Activated CD4-positive, alpha-beta T cell treated with anti-CD3 and anti-CD28 coated beads, Interleukin-2, amount 10 ng/mL, durations not matched to agents 7 days and 5 days (primary cell): ENCODE results near the gene AKAP13. TPM values are rescaled to one million over a fixed set of nuclear protein-coding genes. Genes with fewer than 3 reads are reported as not detected.
A peak's percentile ranks its signal among the peaks of the same experiment; 100 is the strongest.

Experiments used
- CTCF ChIA-PET: fragments of 350-600 bp; sonication (Branson Sonifier 250); formaldehyde crosslinking; loops from one replicate; lab custom pipeline; 2021; ENCODE audit warnings: antibody characterized with exemption; lab: Charles Lee
- POLR2A ChIA-PET: fragments of 350-600 bp; sonication (Branson Sonifier 250); formaldehyde crosslinking; loops from one replicate; lab custom pipeline; 2021; ENCODE audit warnings: antibody characterized with exemption; lab: Charles Lee
- DNase-seq: peaks from one replicate; pipeline ENCODE4 v3.0.0-alpha.2; 2020
- H3K27ac Mint-ChIP-seq: one replicate; pipeline ENCODE4 v1.8.0; 2021; ENCODE audit warnings: mild to moderate bottlenecking, moderate library complexity, mixed read lengths
- H3K27me3 Mint-ChIP-seq: one replicate; pipeline ENCODE4 v1.8.0; 2021; ENCODE audit warnings: mixed read lengths
- H3K36me3 Mint-ChIP-seq: one replicate; pipeline ENCODE4 v1.8.0; 2021; ENCODE audit warnings: low read depth, mixed read lengths
- H3K4me1 Mint-ChIP-seq: one replicate; pipeline ENCODE4 v1.8.0; 2021; ENCODE audit warnings: mixed read lengths
- H3K4me3 Mint-ChIP-seq: one replicate; pipeline ENCODE4 v1.8.0; 2021; ENCODE audit warnings: mild to moderate bottlenecking, moderate library complexity, mixed read lengths
- H3K9me3 Mint-ChIP-seq: one replicate; pipeline ENCODE4 v1.8.0; 2021; ENCODE audit warnings: mixed read lengths
- total RNA-seq, 2 experiments: library from RNA; stranded (reverse); gene quantifications; one replicate each; pipeline ENCODE4 v1.2.3, GENCODE V29; 2021

Gene AKAP13
- total RNA-seq, 2 experiments from 2014 or later, result 152 to 181 TPM

DNA sequence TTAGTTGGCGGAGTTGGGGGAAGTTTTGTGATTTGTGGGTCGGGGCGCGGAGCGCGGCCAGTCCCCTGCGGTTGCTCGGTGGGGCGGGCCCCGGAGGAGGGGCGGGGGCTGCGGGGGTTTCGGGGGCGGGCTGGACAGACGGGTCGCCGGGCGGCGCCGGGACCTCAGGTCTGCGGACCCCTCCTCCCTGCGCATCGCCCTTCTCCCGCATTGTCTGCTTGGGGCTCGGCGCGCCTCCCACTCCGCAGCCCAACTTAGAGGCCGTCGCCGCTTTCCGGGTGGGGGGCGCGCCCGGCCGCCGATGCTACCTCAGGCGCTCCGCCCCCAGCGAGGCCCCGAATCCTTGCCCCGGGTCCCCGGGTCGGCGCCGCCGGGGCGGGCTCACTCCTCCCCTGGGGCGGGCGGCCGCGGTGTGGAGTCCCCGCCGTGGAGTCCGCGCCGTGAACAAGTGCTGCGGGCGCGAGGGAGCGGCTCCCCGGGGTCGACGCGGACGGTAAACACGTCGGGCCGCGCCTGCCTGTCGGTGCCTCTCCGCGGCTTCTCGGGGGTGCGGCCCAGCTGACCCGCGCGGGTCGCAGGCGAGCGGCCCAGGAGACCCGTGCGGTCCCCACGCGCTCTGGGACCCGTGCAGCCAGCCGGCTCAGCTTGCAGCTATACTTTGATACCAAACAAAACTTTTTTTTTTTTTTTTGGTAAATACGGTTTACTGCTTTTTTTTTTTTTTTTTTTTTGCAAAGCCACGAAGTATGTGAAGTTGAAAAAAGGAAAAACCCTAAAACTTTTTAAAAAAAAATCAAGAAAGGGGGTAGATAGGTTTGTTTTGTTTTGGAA is 624 bp downstream of the AKAP13 start:
- Mint-ChIP-seq H3K27ac (peak overlapping the region; percentile 94), H3K4me3 (peak overlapping the region; percentile 87), H3K36me3 (peaks cover 33% of the 10 kb centered on the region), H3K9me3 (no peaks in the 10 kb centered on the region), H3K4me1 (peaks cover 60% of the 10 kb centered on the region), H3K27me3 (no peaks in the 10 kb centered on the region)
- DNase-seq, result peak; percentile 59
- ChIA-PET CTCF (interaction anchor here (0.9 to 1.8 kb wide), 4 partner anchors 24 to 342 kb away, joined by 3 to 5 read pairs (median 4); no protein-coding TSS in a partner anchor), POLR2A (interaction anchor here (0.6 to 1.6 kb wide), 4 partner anchors 26 to 312 kb away, joined by 4 to 12 read pairs (median 4); no protein-coding TSS in a partner anchor)

DNA sequence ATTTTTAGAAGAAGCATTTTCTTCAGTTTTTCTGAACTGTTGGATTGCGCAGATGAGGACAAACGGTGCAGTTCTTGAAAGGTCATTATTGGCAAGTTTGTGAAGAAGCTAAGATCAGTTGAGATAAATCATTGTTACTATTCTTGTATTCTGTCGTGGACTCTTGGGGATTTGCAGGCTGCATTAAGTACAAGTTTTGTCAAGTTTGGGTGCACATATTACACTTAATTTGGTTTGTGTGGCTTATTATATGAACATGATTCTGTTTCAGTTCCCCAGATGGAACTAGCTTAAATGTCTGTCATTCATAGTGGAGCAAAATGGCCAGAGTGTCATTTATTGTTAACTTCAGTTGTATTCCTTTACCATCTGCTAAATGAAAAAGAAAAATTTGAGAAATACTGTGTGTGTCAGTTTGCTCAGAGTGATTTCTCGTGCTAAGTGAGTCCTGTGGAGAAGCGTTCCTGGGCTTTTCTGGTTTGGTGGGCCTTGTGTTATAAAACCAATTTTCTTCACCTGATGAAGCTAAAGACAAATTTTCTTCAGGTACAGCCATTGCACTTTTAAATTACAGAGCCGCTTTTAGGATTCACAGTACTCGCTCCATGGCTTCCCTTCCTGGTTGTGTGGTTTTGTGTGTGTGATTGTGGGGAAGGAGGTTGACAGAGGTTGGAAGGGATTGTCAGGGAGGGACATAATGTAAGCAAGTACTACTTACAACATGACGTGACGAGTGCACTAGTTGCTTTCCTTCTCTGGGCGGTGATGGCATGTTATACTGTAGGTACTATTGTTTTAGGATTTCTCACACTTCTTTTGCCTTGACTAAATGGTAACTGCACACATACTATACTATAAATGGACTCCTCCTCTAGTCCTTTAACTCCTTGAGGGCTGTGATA is 1.7 kb downstream of the AKAP13 start:
- Mint-ChIP-seq H3K36me3 (peaks cover 37% of the 10 kb centered on the region), H3K27ac (peak overlapping the region; percentile 76), H3K4me3 (peak overlapping the region; percentile 87), H3K4me1 (peaks cover 57% of the 10 kb centered on the region), H3K9me3 (no peaks in the 10 kb centered on the region), H3K27me3 (no peaks in the 10 kb centered on the region)
- CTCF ChIA-PET, result interaction anchor here (0.7 to 1.9 kb wide), 5 partner anchors 19 to 391 kb away, joined by 3 to 7 read pairs (median 5); no protein-coding TSS in a partner anchor
- peak; percentile 10 for DNase-seq
- POLR2A ChIA-PET, result no interaction called here

GRCh38 chr15:85382942-85383341 is 2.5 kb downstream of the AKAP13 start:
- no peak for DNase-seq
- H3K4me3 Mint-ChIP-seq, result peak overlapping the region; percentile 33
- POLR2A ChIA-PET, result no interaction called here
- no peak overlapping the region for H3K27ac Mint-ChIP-seq
- peaks cover 57% of the 10 kb centered on the region for H3K4me1 Mint-ChIP-seq
- peaks cover 38% of the 10 kb centered on the region for H3K36me3 Mint-ChIP-seq
- H3K9me3 Mint-ChIP-seq, result no peaks in the 10 kb centered on the region
- no peaks in the 10 kb centered on the region for H3K27me3 Mint-ChIP-seq
- CTCF ChIA-PET, result interaction anchor here (0.7 to 1.9 kb wide), 5 partner anchors 20 to 390 kb away, joined by 3 to 7 read pairs (median 5); no protein-coding TSS in a partner anchor

GRCh38 chr15:85383470-85384148 is 3.2 kb downstream of the AKAP13 start:
- no peaks in the 10 kb centered on the region for H3K9me3 Mint-ChIP-seq
- POLR2A ChIA-PET, result no interaction called here
- CTCF ChIA-PET, result interaction anchor here (0.7 to 1.9 kb wide), 4 partner anchors 20 to 56 kb away, joined by 3 to 7 read pairs (median 5); no protein-coding TSS in a partner anchor

GRCh38 chr15:85386261-85386660 is 5.9 kb downstream of the AKAP13 start:
- Mint-ChIP-seq H3K4me1 (peaks cover 48% of the 10 kb centered on the region), H3K27me3 (no peaks in the 10 kb centered on the region), H3K4me3 (no peak overlapping the region), H3K36me3 (peaks cover 40% of the 10 kb centered on the region), H3K9me3 (no peaks in the 10 kb centered on the region), H3K27ac (no peak overlapping the region)
- no peak for DNase-seq
- ChIA-PET POLR2A (no interaction called here), CTCF (interaction anchor here (0.8 kb wide), 1 partner anchor 11 kb away, joined by 3 read pairs; no protein-coding TSS in a partner anchor)

More at GRCh38 chr15:85383470-85384148, 3.2 kb downstream of the AKAP13 start:
- H3K36me3 Mint-ChIP-seq, result peaks cover 40% of the 10 kb centered on the region
- H3K4me1 Mint-ChIP-seq, result peaks cover 55% of the 10 kb centered on the region
- H3K27ac Mint-ChIP-seq, result no peak overlapping the region
- no peaks in the 10 kb centered on the region for H3K27me3 Mint-ChIP-seq
- no peak for DNase-seq
- H3K4me3 Mint-ChIP-seq, result no peak overlapping the region

GRCh38 chr15:85388566-85389305 is 8.3 kb downstream of the AKAP13 start:
- H3K9me3 Mint-ChIP-seq, result no peaks in the 10 kb centered on the region
- peaks cover 34% of the 10 kb centered on the region for H3K36me3 Mint-ChIP-seq
- H3K4me3 Mint-ChIP-seq, result no peak overlapping the region
- H3K27ac Mint-ChIP-seq, result no peak overlapping the region
- peaks cover 35% of the 10 kb centered on the region for H3K4me1 Mint-ChIP-seq
- ChIA-PET POLR2A (no interaction called here), CTCF (interaction anchor here (0.5 to 1.4 kb wide), 4 partner anchors 12 to 20 kb away, joined by 3 to 4 read pairs (median 3); no protein-coding TSS in a partner anchor)
- DNase-seq, result no peak
- no peaks in the 10 kb centered on the region for H3K27me3 Mint-ChIP-seq

DNA sequence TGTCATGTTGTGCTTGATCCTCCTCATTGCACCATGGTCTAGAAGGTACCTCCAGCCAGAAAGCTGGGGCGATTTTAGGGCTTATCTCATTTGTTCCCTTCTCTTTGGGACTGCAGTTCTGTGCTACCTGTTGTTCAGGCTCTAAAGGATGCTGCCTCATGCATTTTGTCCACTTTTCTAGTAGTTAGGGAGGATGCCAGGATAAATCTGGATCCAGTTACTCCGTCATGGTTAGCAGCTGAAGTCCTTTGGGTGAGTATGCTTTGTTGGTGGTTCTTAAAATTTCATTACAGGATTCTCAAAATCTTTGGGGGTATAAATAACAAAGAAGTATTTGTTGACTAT is 8.9 kb downstream of the AKAP13 start:
- Mint-ChIP-seq H3K4me3 (no peak overlapping the region), H3K27ac (no peak overlapping the region), H3K9me3 (no peaks in the 10 kb centered on the region), H3K27me3 (no peaks in the 10 kb centered on the region), H3K36me3 (peaks cover 36% of the 10 kb centered on the region), H3K4me1 (peaks cover 32% of the 10 kb centered on the region)
- ChIA-PET POLR2A (no interaction called here), CTCF (interaction anchor here (0.5 to 1.4 kb wide), 4 partner anchors 11 to 20 kb away, joined by 3 to 4 read pairs (median 3); no protein-coding TSS in a partner anchor)
- DNase-seq, result no peak

GRCh38 chr15:85389772-85390171 is 9.4 kb downstream of the AKAP13 start:
- H3K36me3 Mint-ChIP-seq, result peaks cover 34% of the 10 kb centered on the region
- CTCF ChIA-PET, result interaction anchor here (0.7 to 1.4 kb wide), 3 partner anchors 11 to 20 kb away, joined by 3 to 4 read pairs (median 3); no protein-coding TSS in a partner anchor
- H3K27ac Mint-ChIP-seq, result no peak overlapping the region
- H3K4me3 Mint-ChIP-seq, result no peak overlapping the region
- H3K9me3 Mint-ChIP-seq, result no peaks in the 10 kb centered on the region
- no peaks in the 10 kb centered on the region for H3K27me3 Mint-ChIP-seq
- POLR2A ChIA-PET, result no interaction called here
- peaks cover 30% of the 10 kb centered on the region for H3K4me1 Mint-ChIP-seq
- DNase-seq, result no peak

GRCh38 chr15:85393210-85393609 is 12.8 kb downstream of the AKAP13 start:
- Mint-ChIP-seq H3K36me3 (peaks cover 18% of the 10 kb centered on the region), H3K9me3 (no peaks in the 10 kb centered on the region)
- no peak for DNase-seq

DNA sequence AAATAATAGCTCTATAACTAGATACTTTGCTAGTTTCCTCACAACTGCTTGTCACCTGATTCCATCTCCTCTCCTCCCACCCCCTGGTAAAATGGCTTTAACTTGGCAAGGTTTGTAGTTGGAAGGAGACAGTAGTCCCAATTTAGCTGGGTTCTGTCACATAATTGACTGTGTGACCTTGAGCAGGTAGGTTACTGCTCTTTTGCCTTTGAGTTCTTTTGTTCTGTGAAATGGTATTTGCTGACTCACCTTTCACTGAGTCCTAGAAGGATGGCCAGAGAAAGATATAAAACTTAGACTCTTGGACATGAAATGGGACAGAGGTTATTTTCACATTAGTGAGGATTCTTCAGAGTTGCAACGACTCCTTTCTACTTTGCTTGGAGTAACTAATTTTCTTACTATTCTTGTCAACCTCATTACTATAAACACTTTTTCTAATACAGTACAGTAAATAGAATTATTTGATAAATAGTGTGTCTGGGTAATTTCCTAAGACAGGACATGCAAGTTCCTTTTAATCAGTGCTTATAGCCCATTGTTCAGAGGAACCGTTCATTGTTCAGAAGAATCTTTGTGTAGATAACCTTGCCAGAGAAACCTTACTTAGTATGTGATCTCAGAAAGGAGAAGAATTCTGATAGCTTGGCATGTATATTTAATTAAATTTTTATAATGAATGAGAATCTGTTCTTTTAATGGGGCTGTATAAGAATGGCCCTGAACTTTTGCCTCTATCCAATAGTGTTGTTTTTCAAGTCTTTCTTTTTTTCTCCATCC is 14.3 kb downstream of the AKAP13 start:
- H3K27ac Mint-ChIP-seq, result peak overlapping the region; percentile 14
- no peaks in the 10 kb centered on the region for H3K27me3 Mint-ChIP-seq
- no peak for DNase-seq
- CTCF ChIA-PET, result no interaction called here
- H3K4me3 Mint-ChIP-seq, result no peak overlapping the region
- peaks cover 19% of the 10 kb centered on the region for H3K4me1 Mint-ChIP-seq
- H3K9me3 Mint-ChIP-seq, result no peaks in the 10 kb centered on the region
- POLR2A ChIA-PET, result no interaction called here
- H3K36me3 Mint-ChIP-seq, result peaks cover 18% of the 10 kb centered on the region

More at GRCh38 chr15:85393210-85393609, 12.8 kb downstream of the AKAP13 start:
- Mint-ChIP-seq H3K27me3 (no peaks in the 10 kb centered on the region), H3K4me3 (no peak overlapping the region), H3K27ac (no peak overlapping the region), H3K4me1 (peaks cover 22% of the 10 kb centered on the region)
- ChIA-PET POLR2A (no interaction called here), CTCF (interaction anchor here (0.6 to 1.5 kb wide), 2 partner anchors 77 to 79 kb away, joined by 3 to 4 read pairs; no protein-coding TSS in a partner anchor)

DNA sequence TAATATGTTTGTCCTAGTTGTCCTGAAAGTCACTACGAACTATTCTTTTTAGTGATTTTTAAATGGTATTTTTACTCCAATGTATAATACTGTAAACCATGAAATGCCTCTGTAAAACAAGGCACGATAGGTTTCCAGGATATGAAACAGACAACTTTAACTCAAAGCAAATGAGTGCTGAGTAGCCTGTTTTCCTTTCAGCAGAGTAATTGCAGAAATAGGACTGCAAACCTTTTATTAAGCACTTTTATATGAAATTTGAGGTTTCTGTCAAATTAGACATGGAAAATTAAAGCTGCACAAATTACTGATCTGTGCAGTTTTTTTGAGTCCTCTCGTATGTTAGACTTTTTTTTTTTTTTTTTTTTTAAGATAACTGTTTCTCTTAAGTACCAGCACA is 16.2 kb downstream of the AKAP13 start:
- H3K27ac Mint-ChIP-seq, result no peak overlapping the region
- H3K27me3 Mint-ChIP-seq, result no peaks in the 10 kb centered on the region
- ChIA-PET POLR2A (interaction anchor here (0.7 kb wide), 1 partner anchor 18 kb away, joined by 4 read pairs; no protein-coding TSS in a partner anchor), CTCF (no interaction called here)
- H3K9me3 Mint-ChIP-seq, result no peaks in the 10 kb centered on the region
- H3K4me1 Mint-ChIP-seq, result peaks cover 27% of the 10 kb centered on the region
- H3K36me3 Mint-ChIP-seq, result peaks cover 18% of the 10 kb centered on the region
- no peak overlapping the region for H3K4me3 Mint-ChIP-seq
- DNase-seq, result no peak
